ENCODE results near the gene ZNF417. TPM values are rescaled to one million over a fixed set of nuclear protein-coding genes. Genes with fewer than 3 reads are reported as not detected.
"Not testable (repeated sequence)": the region's sequence is repeated elsewhere in the genome, so short reads cannot be mapped to it uniquely, and the experiment has no call there.

The ZNF417 gene
- 20.1 TPM for total RNA-seq

DNA sequence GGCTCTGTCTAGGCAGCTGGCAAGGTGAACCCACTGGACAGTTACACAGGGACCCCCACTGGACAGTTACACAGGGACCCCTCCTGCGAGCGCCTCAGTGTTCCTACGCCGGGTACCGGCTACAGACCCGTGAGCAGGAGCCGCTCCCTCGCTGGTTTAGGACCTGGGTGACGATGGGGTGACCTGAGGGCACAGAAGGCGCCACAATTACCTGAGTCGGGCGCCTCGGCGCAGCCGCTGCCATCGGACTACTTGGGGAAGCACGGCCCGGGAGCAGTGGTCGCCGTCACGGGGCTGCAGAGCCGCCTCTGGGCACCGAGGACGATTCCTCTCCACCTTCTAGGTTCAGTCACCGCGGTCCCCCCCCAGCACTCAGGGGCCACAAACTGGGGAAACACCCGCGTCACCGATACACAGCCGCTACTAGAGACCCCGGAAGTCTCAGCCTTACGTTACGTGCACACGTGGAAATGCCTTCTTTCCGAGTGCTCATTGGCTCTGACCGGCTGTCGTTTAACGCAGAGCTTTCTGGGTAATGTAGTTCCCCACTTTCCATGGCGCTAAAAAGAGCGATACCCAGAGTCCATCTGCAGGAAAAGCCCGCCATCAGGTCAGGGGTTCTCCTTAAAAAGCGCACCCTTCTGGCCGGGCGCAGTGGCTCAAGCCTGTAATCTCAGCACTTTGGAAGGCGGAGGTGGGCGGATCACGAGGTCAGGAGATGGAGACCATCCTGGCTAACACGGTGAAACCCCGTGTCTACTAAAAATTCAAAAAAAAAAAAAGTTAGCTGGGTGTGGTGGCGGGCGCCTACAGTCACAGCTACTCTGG, at the start of gene ZNF417:
Gene ZNF417 (minus strand): TSS at position 425 of the 828 bp plus-strand sequence. CDS start 181 bp downstream, at position 244.
- peak; percentile 95 for DNase-seq

DNA sequence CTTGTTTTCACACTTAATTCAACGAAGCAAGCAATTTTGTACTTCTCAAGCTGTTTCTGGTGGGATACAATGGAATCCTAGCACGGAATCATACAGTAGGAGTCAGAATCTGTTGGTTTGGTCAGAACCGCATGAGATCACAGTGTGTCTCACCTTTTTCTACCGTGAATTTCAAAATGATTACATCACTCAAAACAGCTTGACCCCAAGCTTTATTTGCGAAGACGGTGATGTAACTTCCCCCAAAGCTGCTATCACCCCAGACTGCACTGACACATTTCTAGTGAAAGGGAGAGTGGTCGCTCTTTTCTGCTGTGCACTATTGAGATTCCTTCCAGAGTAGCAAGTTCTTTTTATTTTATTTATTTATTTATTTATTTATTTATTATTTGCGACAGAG, 48.4 kb upstream of the ZNF417 start:
- no peak for DNase-seq

DNA sequence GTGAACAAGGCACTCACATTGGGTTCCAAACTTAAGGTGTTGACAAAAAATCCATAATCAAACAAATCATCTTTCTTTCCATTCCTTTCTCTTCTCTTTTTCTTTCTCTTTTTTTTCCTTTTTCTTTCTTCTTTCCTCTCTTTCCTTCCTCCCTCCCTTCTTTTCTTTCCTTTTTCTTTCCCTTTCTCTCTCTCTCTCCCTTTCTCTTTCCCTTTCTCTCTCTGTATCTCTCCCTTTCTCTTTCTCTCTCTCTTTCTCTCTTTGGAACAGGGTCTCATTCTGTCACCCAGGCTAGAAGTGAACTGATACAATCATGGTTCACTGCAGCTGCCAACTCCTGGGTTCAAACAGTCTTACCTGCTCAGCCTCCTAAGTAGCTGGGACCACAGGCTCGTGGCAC, 45.4 kb upstream of the ZNF417 start:
- no peak for DNase-seq

DNA sequence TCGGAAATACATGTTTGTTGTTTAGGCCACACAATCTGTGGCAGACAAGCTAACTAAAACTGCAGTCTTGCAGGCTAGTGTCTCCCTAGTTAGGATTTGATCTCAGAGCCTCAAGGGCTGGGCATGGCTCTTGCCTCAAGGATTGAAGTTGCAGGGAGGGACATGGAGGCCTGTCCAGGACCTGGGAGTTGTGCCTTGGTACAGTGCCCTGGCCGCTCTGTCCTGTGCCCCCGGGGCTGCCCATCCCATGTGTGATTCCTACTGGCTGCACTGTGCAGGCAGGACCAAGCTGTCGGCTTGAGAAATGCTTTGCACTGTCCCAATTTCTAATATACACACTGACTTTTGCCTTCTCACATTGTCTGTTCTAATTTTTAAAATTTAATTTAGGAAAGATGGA, 38.6 kb upstream of the ZNF417 start:
- no peak for DNase-seq

DNA sequence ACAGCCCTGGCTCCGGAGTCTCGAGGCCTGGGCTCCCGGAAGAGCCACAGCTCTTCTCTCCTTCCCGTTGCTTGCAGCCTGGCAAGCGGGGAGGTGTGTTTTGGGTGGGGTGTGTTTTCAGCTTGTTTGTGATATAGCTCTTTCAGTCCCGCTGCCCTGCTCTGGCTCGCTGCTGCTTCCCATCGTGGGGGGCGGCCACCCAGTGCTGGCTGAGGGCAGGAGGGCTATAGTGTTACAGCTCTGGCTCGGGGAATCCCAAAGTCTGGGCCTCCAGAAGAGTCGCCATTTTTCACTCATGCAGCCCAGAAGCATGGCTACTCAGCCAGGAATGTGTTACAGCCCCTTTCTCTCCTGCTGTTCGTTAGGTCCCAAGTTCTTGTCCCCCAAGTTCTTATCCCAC, 33.3 kb upstream of the ZNF417 start:
- no peak for DNase-seq

DNA sequence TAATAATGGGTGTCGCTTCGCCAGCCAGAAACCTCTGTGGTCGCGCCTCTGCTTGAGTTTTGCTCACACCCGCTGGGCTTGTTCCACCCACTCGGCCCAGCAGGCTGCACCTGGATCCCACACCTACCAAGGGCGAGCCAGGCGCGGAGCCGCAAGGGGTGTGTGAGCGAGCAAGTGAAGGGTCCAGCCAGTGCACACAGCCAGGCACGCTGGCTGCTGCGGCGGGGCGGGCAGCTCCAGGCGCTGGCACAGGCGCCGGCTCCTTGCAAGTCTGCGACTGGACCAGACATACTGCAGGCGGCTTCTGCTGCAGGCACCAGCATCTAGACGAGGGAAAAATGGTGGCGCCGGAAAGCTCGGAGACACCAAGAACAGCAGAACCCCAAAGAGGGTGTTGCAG, 32.9 kb upstream of the ZNF417 start:
- no peak for DNase-seq

DNA sequence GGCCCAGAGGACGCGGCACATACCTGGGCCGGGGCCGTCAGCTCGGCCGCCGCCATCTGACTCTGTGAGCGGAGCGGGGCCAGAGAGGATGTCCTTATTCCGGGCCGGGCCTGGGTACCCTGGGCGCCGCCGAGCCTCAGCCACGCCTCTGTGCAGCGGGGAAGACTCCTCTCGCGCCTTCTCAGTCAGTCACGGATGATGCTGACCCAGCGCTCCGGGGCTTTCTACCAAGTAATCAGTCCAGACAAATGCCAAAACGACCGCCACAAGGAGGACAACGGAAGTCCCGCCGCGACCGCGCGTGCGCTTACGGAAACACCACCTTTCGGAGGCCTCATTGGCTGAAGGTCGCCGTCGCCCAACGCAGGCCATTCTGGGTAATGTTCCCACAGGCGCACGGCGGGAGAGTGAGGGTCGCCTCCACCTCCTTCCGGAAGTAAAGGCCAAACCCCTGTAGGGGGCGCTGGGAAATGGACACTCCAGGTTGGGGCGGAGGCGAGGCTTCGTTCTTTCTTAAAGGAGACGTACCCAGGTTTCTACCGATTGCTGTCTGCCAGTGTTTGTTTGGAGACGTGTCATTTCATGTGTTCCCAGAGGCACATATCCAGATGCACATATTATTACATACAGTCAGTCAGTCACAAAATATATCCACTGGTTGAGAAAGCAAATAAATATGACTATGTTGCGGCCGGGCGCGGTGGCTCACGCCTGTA, 31.2 kb upstream of the ZNF417 start, which contains the start of gene ZNF256:
Gene ZNF256 (minus strand): TSS at position 288 of the 716 bp plus-strand sequence. CDS start 232 bp downstream, at position 56.
- DNase-seq, result peak; percentile 95

DNA sequence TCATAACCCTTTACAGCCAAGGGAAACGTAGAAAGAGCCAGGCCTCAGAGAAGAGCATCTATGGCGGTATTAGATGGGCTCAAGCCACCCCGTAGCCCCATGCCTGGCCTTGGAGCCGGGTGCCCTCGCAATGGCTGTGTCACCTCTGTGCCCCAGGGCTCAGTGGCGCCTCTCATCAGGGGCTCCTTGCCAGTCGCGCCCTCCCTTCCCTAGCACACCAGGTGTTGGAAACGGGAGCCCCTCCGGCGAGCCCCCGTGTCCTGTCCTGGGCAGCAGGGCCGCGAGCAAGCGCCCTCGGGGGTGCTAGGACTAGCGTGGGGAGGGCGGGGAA, 30.7 kb upstream of the ZNF417 start:
- DNase-seq, result no peak

DNA sequence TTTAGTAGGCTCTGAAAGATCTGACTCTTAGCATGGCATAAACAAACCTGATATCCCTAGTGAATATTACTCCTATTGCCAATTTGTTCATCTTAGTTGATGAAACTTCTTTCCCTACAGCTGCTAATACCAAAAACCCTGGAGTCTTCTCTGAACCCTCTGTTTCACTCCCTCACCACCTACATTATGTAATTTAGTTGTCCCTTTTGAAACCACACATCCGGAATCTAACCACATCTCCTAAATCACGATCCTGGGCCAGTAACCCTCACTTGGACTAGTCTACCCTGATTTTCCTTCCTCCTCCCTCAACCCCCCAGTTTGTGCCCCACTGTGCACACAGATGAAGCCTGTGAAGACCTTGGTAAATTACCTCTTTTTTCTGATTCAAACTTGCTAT, 29.9 kb upstream of the ZNF417 start:
- DNase-seq, result no peak

DNA sequence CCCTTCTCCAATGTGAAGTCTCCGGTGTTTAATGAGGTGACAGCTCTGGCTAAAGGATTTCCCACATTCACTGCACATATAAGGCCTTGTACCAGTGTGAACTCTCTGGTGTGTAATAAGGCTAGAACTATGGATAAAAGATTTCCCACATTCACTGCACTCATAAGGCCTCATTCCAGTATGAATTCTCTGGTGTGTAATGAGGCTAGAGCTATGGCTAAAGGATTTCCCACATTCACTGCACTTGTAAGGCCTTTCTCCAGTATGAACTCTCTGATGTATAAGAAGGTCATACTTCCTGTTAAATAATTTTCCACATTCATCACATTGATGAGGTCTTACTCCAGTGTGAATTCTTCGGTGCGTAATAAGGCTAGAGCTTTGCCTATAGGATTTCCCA, 25.2 kb upstream of the ZNF417 start:
- no peak for DNase-seq

DNA sequence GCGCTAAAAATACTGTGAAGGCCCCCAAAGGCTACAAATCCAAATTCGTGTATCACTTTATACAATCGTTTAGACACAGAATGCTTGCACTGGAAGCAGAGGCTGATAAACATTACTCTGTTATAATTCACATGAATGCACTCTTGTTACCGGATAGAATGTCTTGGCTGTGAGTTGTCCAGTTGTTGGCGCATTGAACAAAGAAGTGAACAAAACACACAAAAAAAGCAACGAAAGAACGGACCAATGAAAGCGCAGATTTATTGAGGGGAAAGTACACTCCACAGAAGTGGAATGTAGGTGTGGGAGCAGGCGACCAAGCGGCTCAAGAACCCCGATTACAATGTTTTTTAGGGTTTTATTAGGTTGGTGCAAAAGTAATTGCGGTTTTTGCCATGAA, 19.3 kb upstream of the ZNF417 start:
- DNase-seq, result no peak

DNA sequence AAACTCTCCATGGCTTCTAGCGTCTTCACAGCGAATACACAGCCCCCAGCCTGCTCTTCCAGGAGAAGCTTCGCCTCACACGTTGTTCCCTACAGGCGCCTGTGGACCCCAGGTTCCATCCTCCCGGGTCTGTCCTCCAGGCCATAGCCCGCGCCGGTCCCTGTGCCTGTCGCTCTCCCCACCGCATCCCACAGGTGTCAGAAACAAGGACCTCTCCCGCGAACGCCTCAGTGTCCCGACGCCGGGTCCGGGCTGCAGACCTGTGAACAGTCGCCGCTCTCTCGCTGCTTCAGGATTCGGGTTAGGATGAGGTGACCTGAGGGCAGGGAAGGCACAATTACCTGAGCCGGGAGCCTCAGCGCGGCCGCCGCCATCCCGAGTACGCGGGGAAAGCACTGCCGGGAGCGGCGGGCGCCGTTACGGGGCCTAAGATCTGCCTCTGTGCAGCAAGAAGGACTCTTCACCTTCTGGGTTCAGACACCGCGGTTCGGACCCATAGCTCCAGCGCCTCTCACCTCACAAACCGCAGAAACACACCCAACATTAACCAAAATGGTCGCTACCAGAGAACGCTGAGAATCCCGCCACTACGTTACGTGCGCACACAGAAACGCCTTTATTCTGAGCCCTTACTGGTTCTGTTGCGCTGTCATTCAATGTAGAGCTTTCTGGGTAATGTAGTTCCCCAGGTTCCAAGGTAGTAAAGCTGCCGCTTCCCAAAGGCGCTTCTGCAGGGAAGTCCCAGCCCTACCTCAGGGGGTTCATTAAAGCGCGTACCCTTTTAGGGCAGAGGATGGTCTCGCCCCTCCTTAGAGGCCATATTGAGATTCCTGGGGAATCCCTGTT, 18.7 kb upstream of the ZNF417 start, which contains the start of gene ZNF418:
Gene ZNF418 (minus strand): TSS at position 583 of the 846 bp plus-strand sequence. CDS start 1,580 bp downstream, outside the sequence.
- DNase-seq, result peak; percentile 83

DNA sequence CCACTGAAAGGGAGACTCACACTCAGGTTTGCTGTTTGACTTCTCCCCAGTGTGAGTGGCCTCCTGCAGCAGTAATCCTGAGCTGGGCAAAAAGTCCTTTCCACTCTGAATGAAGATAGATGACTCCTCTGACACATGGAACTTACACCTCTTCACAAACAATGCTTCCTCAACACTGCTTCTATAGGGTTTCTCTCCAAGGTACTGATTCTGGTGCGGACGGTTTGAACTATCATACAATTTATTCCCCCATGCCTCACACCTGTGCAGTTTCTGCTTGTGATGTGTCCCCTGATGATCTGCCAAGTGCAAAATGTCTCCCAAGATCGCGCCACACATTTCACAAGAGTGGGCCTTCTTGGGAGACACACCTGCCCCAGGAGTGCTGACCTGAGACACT, 11.2 kb upstream of the ZNF417 start:
- DNase-seq, result no peak

DNA sequence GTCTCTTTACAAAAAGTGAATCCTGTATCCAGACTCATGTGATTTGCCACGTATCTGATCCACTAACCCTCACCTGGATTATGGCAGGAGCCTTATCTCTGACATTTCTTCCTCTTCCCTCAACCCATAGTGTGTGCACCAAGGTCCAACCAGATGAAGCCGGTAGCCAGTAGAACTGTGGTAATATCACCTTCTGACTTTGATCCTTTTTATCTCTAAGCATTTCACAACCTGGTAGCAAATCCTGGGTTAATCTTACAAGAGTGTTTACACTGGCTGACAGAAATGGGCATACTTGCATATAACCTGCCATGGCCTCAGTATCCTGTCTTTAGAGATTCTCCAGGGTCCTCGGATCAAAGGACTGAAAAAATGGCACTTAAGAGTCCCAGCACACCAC, 1.9 kb downstream of the ZNF417 start:
- no peak for DNase-seq

DNA sequence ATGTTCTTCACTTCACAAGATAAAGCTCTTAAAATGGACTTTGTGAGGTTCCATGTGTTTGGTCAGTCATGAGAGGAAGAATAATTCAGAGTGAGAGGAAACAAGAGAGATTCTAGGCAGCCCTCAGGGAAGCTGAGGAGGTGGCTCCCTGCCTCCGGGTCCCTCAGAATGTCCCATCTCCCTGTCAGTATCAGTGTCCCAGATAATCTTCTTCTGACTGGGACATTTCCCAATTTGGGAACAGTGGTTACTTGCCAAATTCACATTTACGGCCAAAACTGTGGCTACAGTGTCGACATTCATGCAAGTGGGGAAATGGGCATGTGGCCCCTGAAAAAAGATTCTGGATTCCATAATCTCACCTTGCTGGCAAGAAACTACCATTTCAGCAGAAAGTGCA, 9.0 kb downstream of the ZNF417 start:
- DNase-seq, result no peak

DNA sequence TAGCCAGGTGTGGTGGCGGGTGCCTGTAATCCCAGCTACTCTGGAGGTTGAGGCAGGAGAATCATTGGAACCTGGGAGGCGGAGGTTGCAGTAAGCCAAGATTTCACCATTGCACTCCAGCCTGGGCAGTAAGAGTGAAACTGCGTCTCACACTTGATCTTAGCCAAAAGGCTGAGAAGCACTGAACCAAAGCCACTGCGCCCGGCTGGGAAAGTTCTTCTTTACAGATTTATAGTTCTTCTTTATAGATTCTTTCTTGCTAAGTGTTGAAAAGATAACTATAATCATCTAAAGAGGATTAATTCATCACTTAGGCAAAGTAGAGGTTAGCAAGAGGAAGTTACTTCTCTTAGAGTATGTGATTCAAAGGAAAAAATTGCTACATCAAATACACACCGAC, 11.1 kb downstream of the ZNF417 start:
- DNase-seq, result no peak

DNA sequence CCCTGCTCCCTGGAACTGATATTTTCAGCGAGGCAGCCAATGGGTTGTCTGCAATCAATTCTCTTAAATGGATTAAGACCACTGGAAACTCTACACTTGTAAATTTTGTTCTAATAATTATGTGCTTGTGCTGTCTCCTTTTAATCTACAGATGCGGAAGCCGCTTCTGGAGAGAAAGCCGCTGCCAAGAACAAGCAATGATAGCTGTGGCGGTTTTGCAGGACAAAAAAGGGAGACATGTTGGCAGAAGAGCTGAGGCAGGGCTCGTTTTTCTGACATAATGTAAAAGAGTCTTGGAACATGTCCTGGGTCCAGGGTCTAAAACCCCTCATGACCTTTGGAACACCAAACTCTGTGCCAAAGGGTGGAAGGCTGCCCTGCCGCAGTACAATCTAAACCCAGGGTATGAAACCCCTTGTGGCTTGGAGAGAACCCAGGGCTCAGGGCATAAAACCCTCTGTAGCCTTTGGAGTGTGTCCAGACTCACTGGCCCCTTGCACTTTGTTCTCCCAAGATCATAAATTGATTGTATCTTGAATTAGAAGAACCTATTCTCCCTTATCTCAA, 12.7 kb downstream of the ZNF417 start:
- no peak for DNase-seq

DNA sequence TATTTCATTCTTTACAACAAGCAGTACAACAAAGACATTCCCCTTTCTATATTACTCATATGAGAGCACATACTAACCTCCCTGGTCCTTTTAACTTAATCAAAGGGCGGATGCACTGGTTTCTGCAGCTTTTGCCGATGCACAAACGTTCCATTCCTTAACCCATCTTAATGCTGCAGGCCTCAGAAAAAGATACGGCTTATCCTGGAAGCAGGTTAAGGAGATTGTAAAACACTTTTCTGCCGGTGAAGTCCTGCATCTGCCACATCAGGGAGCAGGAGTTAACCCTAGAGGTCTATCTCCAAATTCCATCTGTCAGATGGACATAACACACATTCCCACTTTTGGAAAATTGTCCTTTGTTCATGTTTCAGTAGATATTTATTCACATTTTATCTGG, 16.1 kb downstream of the ZNF417 start:
- DNase-seq, result no peak

DNA sequence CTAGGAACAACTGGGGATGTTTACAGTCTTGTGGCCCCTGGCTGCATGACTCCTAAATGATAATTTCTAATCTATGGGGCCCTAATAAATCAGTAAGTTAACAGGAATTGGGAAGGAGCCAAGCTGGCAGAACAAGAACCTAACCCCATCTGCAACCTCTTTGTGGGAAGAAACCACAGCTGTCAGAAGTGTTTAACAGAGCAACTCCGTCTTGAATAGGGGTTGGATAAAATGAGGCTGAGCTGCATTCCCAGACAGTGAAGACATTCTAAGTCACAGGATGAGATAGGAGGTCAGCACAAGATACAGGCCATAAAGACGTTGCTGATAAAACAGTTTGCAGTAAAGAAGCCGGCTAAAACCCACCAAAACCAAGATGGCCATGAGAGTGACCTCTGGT, 25.7 kb downstream of the ZNF417 start:
- DNase-seq, result not testable (repeated sequence)

DNA sequence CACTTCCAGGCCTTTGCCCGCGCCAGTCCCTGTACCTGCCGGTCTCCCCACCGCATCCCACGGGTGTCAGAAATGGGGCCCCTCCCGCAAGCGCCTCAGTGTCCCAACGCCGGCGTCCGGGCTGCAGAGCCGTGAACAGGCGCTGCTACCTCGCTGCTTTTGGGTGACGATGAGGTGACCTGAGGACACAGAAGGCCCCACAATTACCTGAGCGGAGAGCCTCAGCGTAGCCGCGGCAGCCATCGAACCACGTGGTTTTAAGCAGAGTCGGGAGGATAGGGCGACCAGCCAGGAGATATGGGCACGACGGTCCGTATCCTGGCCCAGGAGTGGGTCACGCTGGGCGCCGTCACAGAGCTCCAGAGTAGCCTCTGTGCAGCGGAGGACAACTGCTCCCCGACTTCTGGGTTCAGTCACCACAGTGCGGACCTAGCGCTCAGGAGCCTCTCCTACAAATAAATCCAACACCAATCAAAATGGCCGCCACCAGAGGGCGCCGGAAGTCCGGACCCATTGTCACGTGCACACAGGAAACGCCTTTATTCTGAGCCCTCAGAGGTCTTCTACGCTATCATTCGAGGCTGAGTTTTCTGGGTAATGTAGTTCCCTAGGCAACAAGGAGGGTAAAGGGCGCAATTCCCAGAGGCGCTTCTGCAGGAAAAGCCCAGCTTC, 27.7 kb downstream of the ZNF417 start, which contains the start of gene ZNF814:
Gene ZNF814 (minus strand): TSS at position 478 of the 672 bp plus-strand sequence. CDS start 235 bp downstream, at position 243.
- DNase-seq, result peak; percentile 71

DNA sequence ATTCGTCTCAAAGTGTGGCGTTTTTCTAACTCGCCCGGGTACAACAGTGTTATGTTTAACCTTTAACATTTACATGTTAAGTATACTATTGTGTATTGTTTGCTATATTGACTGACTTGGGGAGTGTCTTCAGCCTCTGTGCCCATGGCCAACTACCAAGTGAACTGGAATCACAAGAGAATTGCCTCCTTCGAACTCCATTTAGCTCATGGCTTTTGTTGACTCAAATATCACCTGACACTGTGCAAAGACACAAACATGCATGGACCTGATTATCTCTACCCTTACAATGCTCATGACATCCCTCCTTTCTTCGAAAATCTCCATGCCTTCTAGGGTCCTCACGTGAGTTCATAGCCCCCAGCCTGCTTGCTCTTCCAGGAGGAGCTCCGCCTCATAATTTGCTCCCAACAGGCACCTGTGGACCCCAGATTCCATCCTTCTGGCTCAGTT, 28.3 kb downstream of the ZNF417 start:
- no peak for DNase-seq
